ENCODE measurements around the gene CNOT6.

Gene CNOT6

GRCh38 chr5:180622910-180623309 lies 128.7 kb downstream of the CNOT6 start:
- no peak for DNase-seq (ENCODE audit: low read depth)

GRCh38 chr5:180623411-180623834 lies 129.2 kb downstream of the CNOT6 start:
- DNase-seq (ENCODE audit: low read depth), result no peak

GRCh38 chr5:180623844-180624243 lies 129.7 kb downstream of the CNOT6 start:
- no peak for DNase-seq (ENCODE audit: low read depth)

- DNase-seq (ENCODE audit: low read depth), result no peak
These were observed 130.4 kb downstream of the CNOT6 start for GRCh38 chr5:180624587-180624986.

- DNase-seq (ENCODE audit: low read depth), result no peak
These were observed 131.1 kb downstream of the CNOT6 start for GRCh38 chr5:180625125-180625790.

- no peak for DNase-seq (ENCODE audit: low read depth)
These were observed 131.8 kb downstream of the CNOT6 start for GRCh38 chr5:180625791-180626660.

- no peak for DNase-seq (ENCODE audit: low read depth)
These were observed 132.6 kb downstream of the CNOT6 start for GRCh38 chr5:180626661-180627385.

GRCh38 chr5:180627386-180628120 lies 133.4 kb downstream of the CNOT6 start:
- no peak for DNase-seq (ENCODE audit: low read depth)

All from activated T-cell treated with anti-CD3 and anti-CD28 coated beads for 1 hour (primary cell).